WI38 (cell line): Measurements from ENCODE around the gene CSHL1.

ENCODE experiments used
- H3K4me3 ChIP-seq: 2 replicates; pipeline ENCODE4 v1.5.1; 2011; ENCODE audit warnings: low read depth, mild to moderate bottlenecking, control low read depth, low read length
- CTCF ChIP-seq: IDR thresholded peaks from 2 replicates; pipeline ENCODE4 v1.5.1; 2012; ENCODE audit warnings: low read depth, mild to moderate bottlenecking, control low read depth, low read length

The CSHL1 gene

DNA sequence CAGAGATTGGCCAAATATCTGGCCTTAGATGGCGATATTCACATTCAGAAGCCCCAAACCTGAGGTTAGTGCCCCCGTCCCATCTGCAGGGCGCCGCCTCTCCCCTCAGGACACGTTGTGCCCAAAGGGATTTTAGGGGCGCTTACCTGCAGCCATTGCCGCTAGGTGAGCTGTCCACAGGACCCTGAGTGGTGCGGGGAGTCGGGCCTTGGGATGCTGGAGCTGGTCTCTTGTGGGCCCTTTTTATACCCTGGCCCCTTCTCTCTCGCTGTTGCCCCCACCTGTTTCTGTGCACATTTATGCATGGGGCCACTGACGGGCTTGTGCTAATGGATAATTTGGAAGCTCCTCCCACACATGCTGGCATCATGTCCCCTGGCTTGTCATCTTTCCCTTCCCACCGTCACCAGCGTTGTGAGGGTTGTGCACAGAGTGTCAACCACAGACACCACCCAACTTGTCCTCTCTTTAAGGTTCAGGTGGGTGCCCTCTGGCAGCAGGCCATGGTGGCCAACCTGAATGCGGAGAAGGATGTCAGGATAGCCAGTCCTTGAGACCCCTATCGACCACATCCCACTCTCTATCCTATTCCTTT is at the start of gene CSHL1:
Gene CSHL1 (minus strand): TSS at position 218 of the 595 bp plus-strand sequence. CDS start 62 bp downstream, at position 156.
- H3K4me3 ChIP-seq, result no peak within 1 kb of the TSS
- TF ChIP-seq CTCF, result no peak

DNA sequence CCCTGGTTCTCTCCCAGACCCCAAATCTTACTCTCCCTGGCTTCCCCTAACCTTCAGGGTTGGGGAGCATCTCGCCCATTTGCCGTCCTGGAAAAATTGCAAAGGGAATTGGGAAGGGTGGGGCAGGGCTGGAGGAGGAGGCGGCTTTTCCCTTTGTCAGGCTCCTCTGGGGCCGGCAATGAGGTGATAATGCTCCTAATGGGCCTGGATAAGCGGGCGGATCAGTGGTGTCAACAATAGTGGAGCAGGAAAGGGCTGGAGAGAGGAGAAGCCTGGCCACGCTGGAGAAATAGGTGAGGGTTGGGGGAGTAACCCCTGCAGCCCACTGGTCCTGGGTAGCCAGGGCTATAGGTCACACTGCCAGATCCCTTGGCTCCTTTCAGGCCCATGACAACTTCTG is 49.4 kb upstream of the CSHL1 start:
- no peak overlapping the region for H3K4me3 ChIP-seq
- TF ChIP-seq CTCF, result no peak

DNA sequence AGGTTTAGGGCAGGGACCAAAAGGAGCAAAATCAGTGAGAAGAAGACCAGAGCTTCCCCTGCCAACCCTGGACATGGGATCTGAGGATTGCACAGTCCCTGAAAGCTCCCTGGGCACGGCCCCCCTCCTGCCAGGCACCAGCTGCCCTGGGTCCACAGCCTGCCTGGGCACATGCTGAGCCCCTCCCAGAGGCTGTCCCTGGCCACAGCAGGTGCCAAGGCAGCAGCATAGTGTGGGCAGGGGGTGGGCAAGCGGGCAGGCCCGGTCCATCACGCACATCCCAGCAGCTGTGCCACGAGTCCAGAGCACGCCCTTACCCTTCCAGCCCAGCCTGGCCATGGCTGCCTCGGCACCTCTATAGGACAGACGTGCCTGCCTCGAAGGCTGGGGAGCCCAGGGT is 48.9 kb upstream of the CSHL1 start:
- H3K4me3 ChIP-seq, result no peak overlapping the region
- no peak for TF ChIP-seq CTCF

DNA sequence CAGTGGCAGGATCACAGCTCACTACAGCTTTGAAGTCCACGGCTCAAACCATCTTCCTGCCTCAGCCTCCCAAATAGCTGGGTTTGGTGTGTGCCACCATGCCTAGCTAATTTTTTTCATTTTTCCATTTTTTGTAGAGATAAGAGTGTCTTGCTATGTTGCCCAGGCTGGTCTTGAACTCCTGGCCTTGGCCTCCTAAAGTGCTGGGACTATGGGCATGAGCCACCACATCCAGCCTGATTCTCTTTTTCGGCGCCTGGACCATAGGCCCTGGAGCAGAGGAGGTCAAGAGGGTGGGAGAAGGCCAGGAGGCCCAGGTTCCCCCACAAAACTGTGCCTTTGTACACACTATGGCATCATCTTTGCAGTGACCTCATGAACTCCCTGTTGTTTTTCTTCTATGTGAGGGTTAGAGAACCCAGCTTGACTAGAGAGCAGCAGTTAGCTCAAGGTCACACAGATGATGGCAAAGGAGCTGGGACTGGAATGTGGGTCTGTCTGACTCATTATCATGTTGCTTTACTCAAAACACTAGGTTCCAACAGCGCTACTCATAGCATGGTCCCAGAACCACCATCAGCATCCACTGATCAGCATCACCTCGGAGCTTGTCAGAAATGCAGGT is 45.4 kb upstream of the CSHL1 start:
- no peak overlapping the region for H3K4me3 ChIP-seq
- TF ChIP-seq CTCF, result no peak

DNA sequence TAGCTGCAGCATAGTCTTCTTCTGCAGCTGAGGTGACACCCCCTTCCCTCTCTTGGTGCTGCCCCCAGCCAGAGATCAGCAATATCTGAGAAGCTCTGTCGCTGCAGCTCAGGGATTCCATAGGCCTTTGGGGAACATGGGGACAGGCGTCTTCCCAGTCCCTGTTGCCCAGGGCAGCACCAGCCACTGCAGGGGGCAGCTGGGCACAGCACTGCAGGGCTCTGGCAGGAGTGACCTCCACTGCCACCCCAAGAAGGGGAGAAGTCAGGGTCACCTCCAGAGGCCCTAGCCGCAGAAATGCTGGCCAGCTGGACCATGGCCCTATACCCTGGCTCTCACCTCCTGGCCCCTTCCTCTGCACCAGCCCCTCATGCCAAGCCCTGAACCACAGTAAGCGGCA is 44.7 kb upstream of the CSHL1 start:
- H3K4me3 ChIP-seq, result no peak overlapping the region
- TF ChIP-seq CTCF, result no peak

DNA sequence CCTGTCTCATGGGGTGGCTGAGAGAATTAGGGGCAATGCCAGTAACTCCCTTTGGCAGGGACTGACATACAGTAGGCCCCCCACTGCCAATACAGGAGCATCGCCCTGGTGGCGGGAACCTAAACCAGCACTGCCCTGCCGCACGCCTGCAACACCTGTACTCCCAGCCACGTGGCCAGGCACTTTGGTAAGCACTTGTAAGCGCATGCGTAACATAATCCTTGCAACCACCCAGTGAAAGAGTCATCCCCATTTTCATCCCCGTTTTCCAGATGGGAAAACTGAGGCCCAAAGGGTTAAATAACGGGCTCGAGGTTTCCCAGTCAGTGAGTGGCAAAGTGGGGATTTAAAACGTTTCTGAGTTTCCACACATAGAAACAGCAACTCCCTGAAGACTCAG is 44.2 kb upstream of the CSHL1 start:
- TF ChIP-seq CTCF, result no peak
- H3K4me3 ChIP-seq, result no peak overlapping the region

- no peak for TF ChIP-seq CTCF
- H3K4me3 ChIP-seq, result no peak overlapping the region
These were observed 43.5 kb upstream of the CSHL1 start for GRCh38 chr17:63954402-63955063.
